Astrocyte of the cerebellum (primary cell): ENCODE results near the gene LRFN2.

Experiments used
- DNase-seq: peaks from one replicate; pipeline ENCODE4 v3.0.0-alpha.2; 2011; ENCODE audit warnings: low read depth
- H3K4me3 ChIP-seq: 2 replicates; pipeline ENCODE4 v1.5.1; 2011; ENCODE audit warnings: mild to moderate bottlenecking, low read depth, low read length, moderate library complexity
- CTCF ChIP-seq: IDR thresholded peaks from 2 replicates; pipeline ENCODE4 v1.5.1; 2012; ENCODE audit warnings: low read length, low read depth, moderate library complexity, mild to moderate bottlenecking; ENCODE audit errors: missing control alignments
- in situ Hi-C: cut with HindIII; loops from 2 replicates; pipeline ENCODE4 v1.10.0; 2017; ENCODE audit warnings: low sequenced_read_pairs

Gene LRFN2

DNA sequence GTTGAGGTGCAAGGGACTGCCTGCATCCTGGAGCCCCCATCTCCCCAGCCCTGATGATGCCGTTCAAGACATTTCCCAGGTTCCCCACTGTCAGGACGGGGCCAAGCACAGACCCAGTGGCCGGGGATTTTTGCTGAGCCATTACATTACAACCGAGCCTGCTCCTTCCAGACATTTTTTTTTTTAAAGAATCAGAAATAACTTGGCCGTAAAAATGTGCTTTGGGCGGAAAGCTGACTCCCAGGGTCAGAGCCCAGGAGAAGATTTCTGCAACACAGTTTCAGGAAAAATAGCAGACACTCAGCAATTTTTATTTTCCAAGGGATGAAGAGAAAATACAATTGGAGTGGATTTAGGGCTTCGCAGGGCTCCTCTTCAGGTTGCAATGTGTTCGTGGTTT lies 87.9 kb downstream of the LRFN2 start:
- DNase-seq, result no peak
- no peak overlapping the region for H3K4me3 ChIP-seq
- no peak for TF ChIP-seq CTCF
- in situ Hi-C loops, result no loop called here

DNA sequence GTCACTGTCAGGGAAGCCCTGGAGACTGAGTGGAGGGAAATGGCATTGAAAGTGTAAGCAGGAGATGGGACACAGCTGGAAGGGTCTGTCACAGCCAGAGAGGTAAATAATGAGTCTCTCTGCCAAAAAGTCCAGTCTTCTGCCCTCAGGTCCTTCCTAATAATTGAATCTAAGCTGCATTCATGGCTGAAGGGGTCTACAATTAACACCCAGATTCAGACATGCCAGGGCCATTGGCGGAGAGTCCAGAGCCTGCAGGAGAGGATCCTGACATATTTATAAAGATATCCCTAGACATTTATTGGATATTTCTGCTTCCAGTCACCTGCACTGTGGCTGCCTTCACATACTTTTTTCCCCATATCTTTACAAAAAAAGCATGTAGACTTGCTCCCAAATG lies 89.0 kb downstream of the LRFN2 start:
- no peak overlapping the region for H3K4me3 ChIP-seq
- no peak for TF ChIP-seq CTCF
- in situ Hi-C loops, result no loop called here
- no peak for DNase-seq

GRCh38 chr6:40492187-40492586 lies 95.0 kb downstream of the LRFN2 start:
- no peak overlapping the region for H3K4me3 ChIP-seq
- in situ Hi-C loops, result no loop called here
- DNase-seq, result no peak
- no peak for TF ChIP-seq CTCF

DNA sequence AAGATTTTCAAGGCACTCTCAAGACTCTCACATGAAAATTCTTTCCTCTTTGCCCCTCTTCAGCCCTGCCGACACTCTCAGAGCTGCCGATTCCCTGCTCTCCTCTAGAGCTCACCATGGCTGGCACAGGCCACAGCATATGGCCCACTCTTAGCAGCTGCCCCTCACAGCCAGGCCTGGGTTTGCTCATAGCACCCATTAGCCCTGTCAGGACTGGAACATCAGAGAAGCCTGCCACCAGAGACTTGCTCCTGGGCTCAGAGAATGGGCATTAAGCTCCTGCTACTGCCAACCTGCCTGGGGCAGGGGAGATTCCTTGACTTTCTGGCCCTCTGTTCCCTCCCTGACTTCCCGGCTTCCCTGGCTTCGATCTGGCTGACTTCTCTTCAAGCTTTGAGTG lies 96.7 kb downstream of the LRFN2 start:
- no peak for TF ChIP-seq CTCF
- DNase-seq, result no peak
- in situ Hi-C loops, result no loop called here

GRCh38 chr6:40489798-40490197 lies 97.4 kb downstream of the LRFN2 start:
- in situ Hi-C loops, result no loop called here
- DNase-seq, result no peak

More for the DNA sequence above, 96.7 kb downstream of the LRFN2 start:
- no peak overlapping the region for H3K4me3 ChIP-seq

GRCh38 chr6:40486576-40486975 lies 100.6 kb downstream of the LRFN2 start:
- DNase-seq, result no peak
- in situ Hi-C loops, result no loop called here
- H3K4me3 ChIP-seq, result no peak overlapping the region
- no peak for TF ChIP-seq CTCF

More at GRCh38 chr6:40489798-40490197, 97.4 kb downstream of the LRFN2 start:
- H3K4me3 ChIP-seq, result no peak overlapping the region
- no peak for TF ChIP-seq CTCF

GRCh38 chr6:40485795-40486194 lies 101.4 kb downstream of the LRFN2 start:
- H3K4me3 ChIP-seq, result no peak overlapping the region
- no peak for TF ChIP-seq CTCF
- in situ Hi-C loops, result no loop called here
- DNase-seq, result no peak
